Activated T-cell treated with anti-CD3 and anti-CD28 coated beads for 48 hours (primary cell): ENCODE results near the gene BMP2K.
"Not testable (repeated sequence)": the region's sequence is repeated elsewhere in the genome, so short reads cannot be mapped to it uniquely, and the experiment has no call there.

Source experiments
- DNase-seq: peaks from one replicate; pipeline ENCODE4 v3.0.0-alpha.2; 2020; ENCODE audit warnings: low read depth

The BMP2K gene

DNA sequence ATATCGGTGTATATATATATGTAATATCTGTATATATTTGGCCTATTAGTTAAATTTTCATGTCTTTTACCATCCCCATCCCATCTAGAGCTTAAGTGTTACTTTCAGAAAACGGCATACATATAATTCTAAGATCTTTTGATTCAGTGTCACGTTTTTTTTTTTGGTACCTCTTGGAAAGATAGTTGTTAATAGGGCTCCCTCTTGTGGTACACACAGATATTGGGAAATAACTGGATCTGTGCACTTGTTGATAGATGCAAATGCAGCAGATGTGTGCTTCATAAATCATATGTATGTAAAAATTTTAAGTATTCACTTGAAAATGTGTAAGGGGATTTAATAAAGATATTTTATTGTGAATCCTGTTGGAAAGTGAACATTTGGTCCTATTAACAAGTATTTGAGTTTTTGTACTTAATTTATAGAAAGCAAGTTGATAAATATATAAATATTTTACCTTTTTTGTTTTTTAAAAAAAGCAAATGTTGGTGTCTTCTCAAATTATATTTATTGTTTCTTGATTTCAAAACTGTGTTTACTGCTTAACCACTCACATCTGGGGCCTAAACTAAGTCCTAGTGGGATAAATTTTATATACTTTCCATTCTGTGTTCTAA, 88.4 kb downstream of the BMP2K start:
- no peak for DNase-seq

DNA sequence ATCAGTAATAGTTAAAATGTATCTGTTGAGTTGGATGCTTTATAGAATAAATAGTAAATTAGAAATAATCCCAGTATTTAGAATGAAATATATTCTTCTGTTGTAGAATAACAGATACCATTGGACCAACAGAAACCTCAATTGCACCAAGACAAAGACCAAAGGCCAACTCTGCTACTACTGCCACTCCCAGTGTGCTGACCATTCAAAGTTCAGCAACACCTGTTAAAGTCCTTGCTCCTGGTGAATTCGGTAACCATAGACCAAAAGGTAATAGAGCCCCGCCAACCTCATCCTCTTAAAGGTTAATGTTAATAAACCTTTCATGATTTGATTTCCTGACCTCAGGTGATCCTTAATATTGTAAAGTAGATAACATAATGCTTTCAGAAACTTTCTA, 89.3 kb downstream of the BMP2K start:
- DNase-seq: no peak

DNA sequence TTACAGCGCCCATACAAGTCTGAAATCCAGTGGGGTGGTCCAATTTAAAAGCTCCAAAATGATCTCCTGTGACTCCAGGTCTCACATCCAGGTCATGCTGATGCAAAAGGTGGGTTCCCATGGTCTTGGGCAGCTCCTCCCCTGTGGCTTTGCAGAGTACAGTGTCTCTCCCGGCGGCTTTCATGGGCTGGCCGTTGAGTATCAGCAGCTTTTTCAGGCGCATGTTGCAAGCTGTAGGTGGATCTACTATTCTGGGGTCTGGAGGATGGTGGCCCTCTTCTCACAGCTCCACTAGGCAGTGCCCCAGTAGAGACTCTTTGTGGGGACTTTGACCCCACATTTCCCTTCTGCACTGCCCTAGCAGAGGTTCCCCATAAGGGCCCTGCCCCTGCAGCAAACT, 92.6 kb downstream of the BMP2K start:
- DNase-seq: not testable (repeated sequence)

DNA sequence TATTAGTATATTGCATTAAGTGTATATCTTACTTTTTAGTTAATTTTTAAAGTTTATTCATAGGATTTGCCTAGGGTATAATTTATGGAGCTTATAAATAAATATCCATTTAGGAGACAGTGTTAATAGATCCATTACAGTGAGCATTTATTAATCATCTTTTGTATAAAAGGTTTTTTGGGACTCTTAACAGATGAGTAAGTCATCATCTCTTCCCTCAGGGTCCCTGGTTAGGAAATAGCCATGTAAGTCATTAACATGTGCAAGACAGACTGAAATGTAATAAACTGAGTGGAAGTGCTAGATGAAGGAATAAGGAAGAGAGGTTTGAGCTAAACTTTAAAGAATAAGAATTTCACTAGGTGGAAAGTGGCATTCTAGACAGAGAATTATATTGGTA, 93.9 kb downstream of the BMP2K start:
- DNase-seq: no peak

DNA sequence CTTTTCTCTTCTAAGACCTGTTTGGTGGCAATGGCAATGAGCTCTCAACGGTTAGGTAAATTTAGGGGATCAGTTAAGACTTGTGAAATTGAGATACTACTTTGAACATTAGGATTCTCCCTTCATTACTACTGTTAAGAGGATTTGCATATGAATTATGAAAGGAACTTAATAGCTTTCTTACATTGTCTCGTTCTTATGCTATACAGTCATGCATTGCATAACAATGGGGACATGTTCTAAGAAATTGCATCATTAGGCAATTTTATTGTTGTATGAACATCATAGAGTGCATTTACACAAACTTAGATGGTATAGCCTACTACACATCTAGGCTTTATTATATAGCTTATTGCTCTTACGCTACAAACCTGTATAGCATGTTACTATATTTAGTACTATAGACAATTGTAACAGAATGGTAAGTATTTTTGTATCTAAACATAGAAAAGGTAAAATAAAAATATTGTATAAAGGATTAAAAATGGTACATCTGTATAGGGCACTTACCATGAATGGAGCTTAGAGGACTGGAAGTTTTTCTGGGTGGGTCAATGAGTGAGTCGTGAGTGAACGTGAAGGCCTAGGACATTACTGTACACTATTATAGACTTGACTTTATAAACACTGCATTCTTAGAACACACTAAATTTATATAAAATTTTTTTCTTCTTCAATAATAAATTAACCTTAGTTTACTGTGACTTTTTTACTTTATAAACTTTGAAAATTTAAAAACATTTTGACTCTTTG, 100.6 kb downstream of the BMP2K start:
- DNase-seq: no peak

DNA sequence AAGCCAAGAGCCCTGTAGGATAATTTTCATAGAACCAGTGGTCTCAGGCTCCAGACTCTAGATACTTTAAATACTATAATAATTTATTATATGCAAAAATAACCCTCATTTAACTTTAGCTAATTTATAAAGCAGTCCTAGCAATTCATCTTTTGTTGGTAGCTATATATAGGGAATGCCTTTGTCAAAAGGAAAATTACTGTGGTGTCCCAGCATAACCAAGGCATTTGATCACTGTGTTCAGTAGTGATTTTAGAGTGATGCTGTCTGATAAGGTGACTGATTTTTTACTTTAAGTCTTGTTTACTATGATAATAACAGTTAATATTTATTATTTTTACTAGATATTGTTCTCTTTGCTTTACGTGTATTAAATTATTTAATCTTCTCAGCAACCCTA, 101.9 kb downstream of the BMP2K start:
- DNase-seq: no peak

DNA sequence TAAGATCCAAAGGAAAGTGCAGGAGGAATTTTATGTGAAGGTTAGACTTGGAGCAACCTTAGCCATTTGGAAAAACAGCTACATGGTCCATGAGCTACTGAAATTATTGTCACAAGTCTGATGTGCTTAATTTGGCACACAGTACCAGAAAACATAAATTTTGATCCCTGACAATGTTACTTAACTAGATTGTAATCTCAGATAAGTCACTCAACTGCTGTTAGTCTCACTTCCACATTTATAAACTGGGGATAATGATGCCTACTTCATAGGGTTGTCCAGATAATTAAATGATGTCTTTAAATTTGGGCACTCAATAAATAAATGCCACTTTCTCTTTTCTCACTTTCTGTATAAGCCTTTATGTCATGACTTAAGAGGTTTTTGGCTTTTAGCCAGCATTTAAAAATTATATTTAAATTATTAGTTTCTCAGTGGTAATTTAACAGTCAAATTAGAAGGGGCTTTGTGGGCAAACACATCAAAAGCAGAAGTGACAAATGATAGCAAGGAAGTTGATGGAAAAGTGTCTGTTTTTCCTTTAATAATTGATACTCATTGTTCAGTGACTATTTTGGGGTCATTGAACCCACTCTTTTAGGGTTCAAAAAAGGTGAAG, 104.8 kb downstream of the BMP2K start:
- no peak for DNase-seq

DNA sequence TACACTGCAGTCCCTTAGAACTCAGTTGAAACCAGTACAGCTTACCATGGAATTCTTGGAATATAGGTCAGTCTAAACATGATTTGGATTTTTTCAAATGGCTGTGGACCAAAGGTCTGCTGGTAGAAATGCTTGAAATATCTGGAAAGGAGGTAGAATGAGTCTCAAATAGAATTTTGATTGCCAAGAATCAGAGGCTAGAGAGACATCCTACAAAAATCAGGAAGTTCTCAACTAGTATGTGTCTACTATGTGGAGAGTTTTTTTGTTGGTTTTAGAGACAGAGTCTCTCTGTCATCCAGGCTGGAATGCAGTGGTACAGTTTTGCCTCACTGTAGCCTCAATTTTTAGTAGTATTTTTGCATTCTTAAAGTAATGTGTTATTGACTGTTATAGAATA, 109.4 kb downstream of the BMP2K start:
- DNase-seq: no peak

DNA sequence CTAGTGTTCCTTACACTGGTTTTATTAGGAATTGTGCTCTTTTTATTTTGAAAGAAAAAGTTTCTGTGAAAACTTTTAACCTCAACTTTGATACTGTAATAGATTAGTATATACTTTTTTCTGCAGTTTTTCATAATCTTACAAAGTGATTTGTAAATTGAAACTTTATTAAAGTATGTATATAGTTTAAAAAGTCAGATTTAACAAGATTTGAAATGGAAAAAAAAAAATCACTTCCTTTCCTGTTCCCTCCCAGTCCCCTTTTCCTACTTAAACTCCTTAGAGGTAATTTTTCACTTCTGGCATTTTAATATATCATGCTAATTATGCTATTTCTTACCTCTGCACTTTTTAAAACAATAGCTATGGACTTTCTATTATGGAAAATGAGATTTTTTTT, 113.8 kb downstream of the BMP2K start:
- DNase-seq: no peak

DNA sequence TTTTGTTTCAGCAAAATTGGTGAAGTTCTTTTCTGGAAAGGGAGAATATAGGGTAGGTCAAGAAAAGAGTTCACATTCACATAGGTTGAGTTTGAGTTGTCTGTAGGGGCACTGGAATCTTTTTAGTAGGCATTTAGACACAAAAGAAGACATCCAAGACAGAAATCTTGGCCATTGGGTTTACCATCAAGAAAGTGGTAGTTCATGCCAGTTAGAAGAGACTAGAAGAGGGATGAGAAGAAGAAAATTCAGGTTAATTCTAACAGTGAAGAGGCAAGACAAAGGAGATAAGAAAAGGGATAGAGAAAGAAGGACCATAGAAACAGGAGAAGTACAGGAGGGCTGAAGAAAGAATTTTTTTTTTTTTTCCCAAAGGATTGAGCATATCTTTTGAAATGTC, 123.2 kb downstream of the BMP2K start:
- no peak for DNase-seq

DNA sequence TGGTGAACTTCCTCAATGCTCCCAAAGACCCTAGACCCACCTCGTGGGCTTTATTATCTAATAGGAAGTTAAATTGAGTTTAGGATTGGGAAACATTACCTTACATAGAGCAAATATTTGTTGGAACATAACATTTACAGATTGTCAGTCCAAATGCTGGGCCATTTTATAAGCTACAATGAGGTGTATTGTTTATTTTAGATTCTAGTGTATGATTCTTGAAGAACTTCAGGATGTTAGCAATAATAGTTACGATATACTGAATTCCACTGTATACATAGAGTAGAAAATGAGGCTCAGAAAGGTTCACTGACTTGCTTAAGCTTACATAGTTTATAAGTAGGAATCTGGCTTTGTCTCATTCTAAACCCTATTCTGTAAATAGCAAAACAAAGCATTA, 125.7 kb downstream of the BMP2K start:
- no peak for DNase-seq

DNA sequence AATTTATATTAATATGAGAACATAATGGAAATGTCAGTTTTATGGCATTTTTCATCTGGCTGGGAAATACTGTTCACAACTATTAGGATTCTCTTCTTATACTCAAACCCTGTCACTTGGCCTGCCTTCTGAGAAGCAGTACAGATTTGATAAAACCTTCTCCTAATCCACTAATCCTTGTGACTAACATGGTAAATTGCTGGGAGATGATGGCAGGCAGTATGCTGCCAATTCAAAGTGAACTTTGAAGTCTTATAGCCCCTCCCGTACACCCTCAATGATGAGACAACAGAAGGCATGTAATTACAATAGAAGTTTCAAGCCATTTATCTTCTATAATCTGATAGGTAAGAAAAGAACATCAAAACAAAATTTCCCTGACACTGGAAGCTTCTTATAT, 126.1 kb downstream of the BMP2K start:
- no peak for DNase-seq

DNA sequence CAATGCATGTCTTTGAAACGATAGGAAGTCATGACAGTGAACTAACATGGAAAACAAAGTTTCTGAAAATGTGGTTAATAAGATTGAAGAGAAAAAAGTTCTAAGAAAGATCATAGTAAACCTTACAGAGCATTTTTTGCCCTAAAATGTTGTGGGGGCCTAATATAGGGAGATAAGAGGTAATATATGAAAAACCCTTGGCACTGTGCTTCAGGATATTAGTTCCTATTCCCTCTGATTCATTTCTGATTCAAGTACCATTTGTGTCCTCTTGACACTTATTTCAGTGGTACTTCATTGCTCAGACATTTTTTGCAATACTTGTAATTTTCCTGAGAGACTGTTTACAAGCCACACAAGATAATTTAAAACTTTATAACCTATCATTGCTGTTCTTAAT, 128.0 kb downstream of the BMP2K start:
- no peak for DNase-seq

DNA sequence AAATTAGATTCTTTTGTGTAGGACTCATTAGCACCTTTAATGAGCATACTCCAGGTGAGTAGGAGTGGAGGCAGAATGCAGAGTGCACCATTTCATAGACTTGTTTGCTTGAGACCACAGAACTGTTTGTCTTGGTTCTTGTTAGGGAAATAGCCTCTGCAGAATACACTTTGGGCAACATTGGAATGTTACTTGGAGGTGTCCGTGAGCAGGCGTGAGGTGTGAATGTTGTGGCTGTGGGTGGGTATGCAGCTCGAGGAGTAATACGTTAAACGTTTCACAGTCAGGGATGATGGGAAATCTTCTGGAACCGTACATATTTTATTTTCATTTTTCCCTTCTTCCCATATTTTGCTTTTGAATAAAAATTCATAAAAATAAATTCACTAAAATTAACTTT, 131.5 kb downstream of the BMP2K start:
- DNase-seq: no peak

DNA sequence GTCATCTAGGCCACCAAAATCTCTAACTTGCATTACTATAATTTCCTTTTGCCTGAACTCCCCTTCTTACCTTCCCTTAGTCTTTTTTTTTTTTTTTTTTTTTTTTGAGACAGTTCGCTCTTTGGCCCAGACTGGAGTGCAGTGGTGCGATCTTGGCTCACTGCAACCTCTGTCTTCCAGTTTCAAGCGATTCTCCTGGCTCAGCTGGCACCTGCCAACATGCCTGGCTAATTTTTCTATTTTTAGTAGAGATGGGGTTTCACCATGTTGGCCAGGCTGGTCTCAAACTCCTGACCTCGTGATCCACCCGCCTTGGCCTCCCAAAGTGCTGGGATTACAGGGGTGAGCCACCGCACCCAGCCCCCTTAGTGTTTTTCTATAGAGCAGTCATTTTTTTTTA, 132.8 kb downstream of the BMP2K start:
- DNase-seq: not testable (repeated sequence)

DNA sequence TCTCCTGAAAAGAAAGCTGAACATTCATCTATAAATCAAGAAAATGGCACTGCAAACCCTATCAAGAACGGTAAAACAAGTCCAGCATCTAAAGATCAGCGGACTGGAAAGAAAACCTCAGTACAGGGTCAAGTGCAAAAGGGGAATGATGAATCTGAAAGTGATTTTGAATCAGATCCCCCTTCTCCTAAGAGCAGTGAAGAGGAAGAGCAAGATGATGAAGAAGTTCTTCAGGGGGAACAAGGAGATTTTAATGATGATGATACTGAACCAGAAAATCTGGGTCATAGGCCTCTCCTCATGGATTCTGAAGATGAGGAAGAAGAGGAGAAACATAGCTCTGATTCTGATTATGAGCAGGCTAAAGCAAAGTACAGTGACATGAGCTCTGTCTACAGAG, 134.5 kb downstream of the BMP2K start:
- DNase-seq: no peak

DNA sequence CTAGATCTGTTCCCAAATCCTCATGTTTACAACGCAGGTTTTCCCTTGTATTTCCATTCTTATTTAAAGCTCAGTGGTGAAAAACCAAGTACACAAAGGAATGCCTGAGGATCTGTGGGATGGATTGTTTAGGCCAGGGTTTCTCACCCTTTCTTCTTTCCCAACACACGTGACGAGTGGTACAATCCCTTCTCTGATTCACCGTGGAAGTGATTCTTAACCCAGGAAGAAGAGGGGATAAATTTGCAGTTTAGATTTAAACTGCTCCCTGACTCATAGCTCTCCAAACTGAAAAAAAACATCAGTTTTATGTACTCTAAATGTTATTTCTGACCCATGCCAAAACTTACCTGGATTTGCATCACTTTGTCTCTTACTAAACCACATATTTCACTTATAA, 146.1 kb downstream of the BMP2K start:
- no peak for DNase-seq

DNA sequence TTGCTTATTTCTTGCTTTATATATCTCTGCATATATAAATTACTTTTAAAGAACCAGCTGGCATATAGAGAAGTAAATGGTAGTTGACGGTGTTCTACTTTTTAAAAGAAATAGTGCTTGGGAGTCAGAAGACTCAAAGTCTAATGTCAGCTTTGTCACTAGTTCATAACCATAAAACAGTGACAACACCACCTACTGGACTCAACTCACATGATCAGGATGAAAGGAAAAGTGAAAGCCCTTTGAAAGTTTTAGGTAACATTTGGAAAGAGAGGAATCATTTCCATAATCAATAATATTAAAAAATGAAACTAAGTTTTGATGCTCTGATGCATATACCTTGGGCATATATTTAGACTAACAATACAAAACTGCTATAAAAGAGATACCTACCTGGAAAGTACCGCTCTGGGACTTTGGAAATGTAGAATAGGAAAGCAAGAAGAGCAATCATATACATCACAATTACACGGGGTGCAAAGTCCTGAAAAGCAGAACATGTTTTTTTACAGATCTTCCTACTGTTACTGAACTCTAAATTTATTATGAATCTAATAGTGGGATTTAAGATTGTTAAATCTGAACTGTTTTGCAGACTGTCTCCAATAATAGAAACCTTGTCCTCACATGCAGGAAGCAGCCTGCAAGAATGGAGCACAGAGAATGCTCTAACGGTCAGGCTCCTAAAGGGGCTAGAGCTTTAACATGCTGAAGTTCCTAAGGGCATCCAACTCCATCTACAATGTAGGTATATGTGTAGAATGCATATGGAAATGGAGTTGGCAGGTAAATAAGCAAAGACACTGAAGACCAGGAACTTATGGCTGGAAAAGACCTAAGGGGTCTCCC, 147.5 kb downstream of the BMP2K start:
- DNase-seq: no peak

DNA sequence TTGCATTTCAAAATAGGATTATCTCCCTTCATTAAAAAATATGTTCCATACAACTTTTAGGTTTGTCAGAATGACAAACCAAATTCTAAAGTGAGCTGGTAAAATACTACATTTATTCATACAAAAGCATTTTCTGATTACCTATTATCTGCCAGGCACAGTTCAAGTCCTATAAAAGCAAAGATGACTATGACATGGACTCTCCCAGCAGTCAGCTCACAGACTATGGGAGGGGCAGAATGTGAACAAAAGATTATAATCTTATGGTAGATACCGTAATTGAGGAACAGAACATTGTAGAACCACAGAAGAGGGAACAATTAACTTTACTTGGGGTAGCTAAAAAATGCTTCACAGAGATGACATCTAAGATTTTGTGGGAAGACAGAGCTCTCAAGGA, 150.7 kb downstream of the BMP2K start:
- no peak for DNase-seq

DNA sequence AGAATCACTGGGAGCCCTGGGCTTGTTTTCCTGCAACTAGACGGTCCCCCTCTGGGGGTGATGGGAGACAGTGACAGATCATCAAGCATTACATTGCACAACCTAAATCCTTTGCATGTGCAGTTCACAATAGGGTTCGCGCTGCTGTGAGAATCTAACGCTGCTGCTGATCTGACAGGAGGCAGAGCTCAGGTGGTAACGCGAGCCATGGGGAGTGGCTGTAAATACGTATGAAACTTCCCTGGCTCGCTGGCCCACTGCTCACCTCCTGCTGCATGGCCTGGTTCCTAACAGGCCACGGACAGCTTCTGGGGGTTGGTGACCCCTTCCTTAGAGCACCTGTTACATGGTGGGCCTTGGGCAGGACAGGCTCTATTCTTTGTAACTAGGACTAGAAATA, 152.7 kb downstream of the BMP2K start:
- DNase-seq: no peak

DNA sequence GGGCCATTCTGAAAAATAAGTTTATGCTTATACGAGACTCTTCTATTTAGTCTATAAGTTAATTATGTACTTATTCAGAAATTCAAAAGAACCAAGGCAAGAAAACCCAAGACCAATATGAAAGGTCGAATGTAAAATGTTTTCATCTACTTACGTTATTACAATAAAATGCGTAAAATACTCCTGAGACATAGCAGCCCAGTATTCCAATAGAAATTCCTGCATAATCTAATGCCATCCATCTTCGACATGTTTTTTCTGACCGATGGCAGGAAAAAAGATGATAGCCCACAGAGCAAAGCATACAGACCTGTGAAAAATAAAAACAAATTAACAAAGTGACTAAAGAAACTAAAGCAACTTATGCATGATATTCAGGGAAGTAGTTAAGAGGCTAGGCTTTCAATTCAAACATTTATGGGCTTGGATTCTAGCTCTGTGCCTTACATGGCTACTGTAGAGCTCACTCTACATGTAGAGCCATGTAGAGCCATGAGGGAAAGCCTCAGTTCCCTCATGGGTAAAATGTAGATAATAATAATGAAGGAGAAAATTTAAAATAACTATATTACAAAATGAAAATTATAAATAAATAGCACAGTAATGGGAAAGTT, 154.0 kb downstream of the BMP2K start:
- no peak for DNase-seq

DNA sequence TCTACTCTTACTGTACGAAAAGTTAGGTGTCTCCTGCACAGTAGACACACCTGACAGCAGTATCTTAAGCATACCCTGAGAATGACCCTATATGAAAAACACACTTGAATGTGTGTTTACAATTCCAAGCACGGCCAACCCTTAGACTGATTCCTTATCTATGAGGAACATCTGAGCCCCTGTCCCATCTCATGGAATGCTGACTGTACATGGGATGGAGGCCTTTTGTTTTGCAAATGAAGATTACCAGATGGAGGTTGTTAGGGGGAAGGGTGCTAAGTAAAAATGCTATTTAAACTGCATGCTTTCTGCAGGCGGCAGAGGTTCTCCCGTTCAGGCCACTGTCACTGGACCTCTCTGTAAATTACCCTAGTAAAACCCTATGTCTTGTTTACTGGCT, 160.8 kb downstream of the BMP2K start:
- no peak for DNase-seq
